VCaP (cell line): Measurements from ENCODE around the gene SLC66A2.

Experiments used
- H3K27ac ChIP-seq: fragments of 450-650 bp; 2 replicates; pipeline ENCODE4 v1.5.1; 2017
- TF ChIP-seq, protein P1 (sequence below): fragments of 450-650 bp; conservative IDR thresholded peaks from 2 replicates; pipeline ENCODE4 v1.5.1; 2017; ENCODE audit warnings: mild to moderate bottlenecking, moderate library complexity

The SLC66A2 gene

DNA sequence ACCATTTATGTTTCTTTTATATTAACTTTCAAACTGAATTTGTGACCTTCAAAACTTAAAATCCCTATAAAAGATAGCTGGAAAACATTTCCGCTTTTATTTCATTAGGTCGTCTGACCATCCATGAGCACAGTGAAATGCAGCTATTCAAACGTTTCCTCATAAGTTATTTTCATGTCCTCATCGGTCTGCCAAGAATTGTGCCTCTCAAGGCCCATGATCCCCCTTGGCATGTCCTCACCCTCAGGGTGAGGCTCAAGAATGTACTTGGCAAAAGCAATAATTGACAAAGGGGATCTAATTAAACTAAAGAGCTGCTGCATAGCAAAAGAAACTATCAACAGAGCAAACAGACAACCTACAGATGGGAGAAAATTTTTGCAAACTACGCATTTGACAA is 12.4 kb downstream of the SLC66A2 start:
- TF ChIP-seq, protein P1, sequence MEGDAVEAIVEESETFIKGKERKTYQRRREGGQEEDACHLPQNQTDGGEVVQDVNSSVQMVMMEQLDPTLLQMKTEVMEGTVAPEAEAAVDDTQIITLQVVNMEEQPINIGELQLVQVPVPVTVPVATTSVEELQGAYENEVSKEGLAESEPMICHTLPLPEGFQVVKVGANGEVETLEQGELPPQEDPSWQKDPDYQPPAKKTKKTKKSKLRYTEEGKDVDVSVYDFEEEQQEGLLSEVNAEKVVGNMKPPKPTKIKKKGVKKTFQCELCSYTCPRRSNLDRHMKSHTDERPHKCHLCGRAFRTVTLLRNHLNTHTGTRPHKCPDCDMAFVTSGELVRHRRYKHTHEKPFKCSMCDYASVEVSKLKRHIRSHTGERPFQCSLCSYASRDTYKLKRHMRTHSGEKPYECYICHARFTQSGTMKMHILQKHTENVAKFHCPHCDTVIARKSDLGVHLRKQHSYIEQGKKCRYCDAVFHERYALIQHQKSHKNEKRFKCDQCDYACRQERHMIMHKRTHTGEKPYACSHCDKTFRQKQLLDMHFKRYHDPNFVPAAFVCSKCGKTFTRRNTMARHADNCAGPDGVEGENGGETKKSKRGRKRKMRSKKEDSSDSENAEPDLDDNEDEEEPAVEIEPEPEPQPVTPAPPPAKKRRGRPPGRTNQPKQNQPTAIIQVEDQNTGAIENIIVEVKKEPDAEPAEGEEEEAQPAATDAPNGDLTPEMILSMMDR, result no peak
- H3K27ac ChIP-seq, result no peak overlapping the region

DNA sequence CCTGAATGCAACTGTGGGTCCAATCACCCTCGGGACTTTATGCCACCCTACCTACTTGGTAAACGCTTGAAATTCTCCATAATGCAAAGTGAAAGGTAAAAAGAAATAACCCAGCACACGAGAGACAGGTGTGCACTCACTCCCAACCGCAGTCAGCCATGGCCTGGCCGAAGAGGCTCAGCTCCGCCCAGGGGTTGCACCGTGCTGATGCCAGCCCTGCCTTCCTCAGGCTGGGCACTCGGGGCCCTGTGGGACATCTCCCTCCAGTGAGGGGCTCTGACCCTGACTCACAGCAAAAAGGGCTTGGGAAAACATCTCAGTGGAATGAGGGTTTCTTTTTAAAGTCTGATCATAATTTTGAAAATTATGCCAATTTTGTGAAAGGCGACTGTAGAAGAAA is 13.3 kb downstream of the SLC66A2 start:
- TF ChIP-seq, protein P1, result no peak

DNA sequence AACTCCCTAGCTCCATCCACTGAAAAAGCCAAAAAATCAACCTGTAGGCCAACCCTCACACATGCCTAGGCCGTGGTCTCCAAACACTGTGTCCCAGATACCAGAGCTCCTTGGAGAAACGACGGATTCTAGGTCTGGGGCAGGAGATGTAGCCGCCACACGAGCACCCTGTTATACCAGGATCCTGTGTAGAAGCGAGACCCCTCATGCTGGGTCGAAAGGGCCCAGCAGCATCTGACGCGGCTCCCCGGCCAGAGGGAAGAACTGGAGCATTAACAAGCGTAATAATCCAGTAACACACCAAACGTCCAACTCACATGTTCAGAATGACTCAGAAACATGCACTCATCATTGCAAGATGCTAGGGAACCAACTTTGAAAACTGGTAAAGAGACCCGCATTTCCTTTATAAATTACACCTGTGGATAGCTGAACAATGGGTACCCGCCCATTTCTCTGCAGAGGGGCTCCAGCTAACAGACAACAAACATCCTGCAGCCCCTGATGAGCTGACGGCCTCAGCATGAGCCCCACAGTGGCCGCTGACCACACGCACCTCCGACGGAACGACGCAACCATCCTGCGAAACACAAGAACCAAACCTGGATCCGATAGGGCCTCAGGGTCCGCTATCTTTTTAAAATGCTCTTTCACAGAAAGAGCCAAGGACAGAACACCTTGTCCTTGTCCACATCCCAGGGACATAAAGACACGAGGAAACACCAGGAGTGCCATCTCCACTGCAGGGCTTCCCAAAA is 14.2 kb downstream of the SLC66A2 start:
- TF ChIP-seq, protein P1, result no peak
- no peak overlapping the region for H3K27ac ChIP-seq

More for the DNA sequence above, 13.3 kb downstream of the SLC66A2 start:
- H3K27ac ChIP-seq, result no peak overlapping the region

DNA sequence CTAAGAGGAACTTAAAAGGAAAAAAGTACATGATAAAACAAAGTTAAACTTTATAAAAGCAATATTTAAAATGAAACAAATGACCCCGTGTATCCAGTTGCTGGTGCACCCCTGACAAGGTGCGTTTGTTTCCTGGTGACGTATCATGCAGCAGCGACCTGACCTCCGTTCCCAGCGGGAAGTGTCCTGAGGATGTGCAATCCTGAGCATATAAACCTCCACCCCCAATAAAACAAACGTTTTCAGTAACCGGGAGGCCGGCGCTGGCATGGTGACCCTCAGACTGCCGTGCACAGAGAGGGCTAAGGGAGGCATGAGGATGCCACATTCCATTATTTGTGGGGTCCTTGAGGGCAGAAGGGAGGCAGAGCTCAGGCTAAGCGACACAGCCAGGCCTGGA is 14.8 kb downstream of the SLC66A2 start:
- TF ChIP-seq, protein P1, result no peak

DNA sequence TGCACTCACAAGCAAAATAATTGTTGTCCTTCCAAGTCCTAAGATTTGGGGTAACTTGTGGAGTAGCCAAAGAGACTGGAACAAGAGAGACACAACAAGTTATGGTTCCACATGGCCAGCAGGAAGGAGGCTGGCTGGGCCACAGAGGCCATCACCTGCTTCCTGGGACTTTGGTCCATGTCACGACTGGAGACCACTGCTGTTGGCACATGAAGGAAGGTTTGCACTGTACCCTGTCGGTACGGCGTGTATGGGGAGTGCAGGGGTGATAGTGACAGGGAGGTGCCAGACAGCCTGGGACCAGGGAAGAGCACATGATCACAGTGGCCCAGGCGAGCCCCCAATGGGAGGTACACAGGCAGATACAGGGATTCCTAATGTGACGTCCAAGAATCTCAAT is 15.5 kb downstream of the SLC66A2 start:
- TF ChIP-seq, protein P1, result no peak
- H3K27ac ChIP-seq, result no peak overlapping the region

More for the DNA sequence above, 14.8 kb downstream of the SLC66A2 start:
- no peak overlapping the region for H3K27ac ChIP-seq

DNA sequence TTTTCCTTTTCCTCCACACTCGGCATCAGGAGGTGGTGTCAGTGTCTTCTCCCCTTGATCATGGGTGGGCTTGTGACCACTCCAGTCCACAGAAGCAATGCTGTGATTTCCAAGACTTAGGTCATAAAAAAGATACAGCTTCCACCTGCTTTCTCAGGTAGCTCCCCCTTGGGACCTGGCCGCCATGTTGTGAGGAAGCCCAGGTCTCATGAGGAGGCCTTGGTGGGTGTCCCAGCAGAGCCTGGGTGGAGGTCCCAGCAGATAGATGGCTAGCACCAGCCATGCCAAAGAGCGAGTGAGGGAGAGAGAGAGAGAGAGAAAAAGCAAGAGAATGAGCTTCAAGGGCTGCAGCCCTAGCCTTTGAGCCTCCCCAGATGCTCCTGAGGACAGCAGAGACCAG is 16.0 kb downstream of the SLC66A2 start:
- peak overlapping the region; percentile 58 for H3K27ac ChIP-seq
- TF ChIP-seq, protein P1, result no peak

DNA sequence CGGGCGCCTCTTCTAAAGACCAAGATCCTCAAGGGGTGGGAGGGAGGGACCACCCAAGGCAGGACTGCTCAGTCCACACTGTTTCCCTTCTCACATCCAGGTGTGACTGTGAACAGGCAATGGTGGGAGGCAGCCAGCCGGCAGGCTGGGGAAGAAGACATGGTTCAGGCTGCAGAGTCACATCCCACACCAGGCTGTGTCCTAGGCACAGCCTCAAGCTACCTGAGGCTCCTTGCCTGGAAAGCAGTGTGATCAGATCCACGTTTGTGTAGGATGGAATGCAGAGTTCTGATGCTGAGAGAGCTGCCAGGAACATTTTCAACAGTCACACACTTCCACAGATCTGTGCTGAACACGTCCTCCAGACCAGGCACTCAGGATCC is 16.4 kb downstream of the SLC66A2 start:
- TF ChIP-seq, protein P1, result no peak
- peak overlapping the region; percentile 58 for H3K27ac ChIP-seq
